Measurements from ENCODE around the gene SRP72.

DNA sequence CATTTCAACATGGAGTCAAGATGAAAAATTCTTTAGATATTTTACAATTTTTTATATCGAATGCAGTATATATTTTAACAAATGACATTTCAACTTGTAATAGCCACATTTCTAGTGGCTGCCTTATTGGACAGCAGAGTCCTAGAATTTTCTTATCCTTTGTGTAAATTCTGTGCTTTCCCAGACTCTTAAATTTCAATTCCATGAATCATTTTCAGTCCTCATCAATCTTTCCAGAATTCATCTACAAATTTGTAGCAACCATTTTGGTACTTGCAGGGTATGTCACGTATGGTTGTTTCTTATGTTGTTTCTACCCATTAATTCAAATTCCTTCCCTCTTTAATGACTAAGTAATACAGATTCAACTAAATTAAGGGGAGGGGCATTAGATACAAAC is 28.7 kb upstream of the SRP72 start:
- TF ChIP-seq POLR2AphosphoS2 (conservative IDR thresholded peaks at IDR 0.05; ENCODE audit: low read length) (no peak), CHD4 (IDR thresholded peaks at IDR 0.05; ENCODE audit: borderline replicate concordance) (no peak), ZC3H11A (IDR thresholded peaks at IDR 0.05) (no peak), RAD21 (conservative IDR thresholded peaks at IDR 0.05 in 1 of 2, IDR thresholded peaks at IDR 0.05 in 1 of 2) (no peak), HOXB13 (CRISPR knock-in tag; IDR thresholded peaks at IDR 0.05; ENCODE audit: low read depth) (no peak), POLR2A (IDR thresholded peaks at IDR 0.05; ENCODE audit: low read length) (no peak), TP53 (CRISPR knock-in tag; IDR thresholded peaks at IDR 0.05) (no peak)
- TF ChIP-seq, protein P1, sequence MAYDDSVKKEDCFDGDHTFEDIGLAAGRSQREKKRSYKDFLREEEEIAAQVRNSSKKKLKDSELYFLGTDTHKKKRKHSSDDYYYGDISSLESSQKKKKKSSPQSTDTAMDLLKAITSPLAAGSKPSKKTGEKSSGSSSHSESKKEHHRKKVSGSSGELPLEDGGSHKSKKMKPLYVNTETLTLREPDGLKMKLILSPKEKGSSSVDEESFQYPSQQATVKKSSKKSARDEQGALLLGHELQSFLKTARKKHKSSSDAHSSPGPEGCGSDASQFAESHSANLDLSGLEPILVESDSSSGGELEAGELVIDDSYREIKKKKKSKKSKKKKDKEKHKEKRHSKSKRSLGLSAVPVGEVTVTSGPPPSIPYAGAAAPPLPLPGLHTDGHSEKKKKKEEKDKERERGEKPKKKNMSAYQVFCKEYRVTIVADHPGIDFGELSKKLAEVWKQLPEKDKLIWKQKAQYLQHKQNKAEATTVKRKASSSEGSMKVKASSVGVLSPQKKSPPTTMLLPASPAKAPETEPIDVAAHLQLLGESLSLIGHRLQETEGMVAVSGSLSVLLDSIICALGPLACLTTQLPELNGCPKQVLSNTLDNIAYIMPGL (CRISPR knock-in tag; IDR thresholded peaks at IDR 0.05; ENCODE audit: borderline replicate concordance) = no peak
- TF ChIP-seq, protein P2, sequence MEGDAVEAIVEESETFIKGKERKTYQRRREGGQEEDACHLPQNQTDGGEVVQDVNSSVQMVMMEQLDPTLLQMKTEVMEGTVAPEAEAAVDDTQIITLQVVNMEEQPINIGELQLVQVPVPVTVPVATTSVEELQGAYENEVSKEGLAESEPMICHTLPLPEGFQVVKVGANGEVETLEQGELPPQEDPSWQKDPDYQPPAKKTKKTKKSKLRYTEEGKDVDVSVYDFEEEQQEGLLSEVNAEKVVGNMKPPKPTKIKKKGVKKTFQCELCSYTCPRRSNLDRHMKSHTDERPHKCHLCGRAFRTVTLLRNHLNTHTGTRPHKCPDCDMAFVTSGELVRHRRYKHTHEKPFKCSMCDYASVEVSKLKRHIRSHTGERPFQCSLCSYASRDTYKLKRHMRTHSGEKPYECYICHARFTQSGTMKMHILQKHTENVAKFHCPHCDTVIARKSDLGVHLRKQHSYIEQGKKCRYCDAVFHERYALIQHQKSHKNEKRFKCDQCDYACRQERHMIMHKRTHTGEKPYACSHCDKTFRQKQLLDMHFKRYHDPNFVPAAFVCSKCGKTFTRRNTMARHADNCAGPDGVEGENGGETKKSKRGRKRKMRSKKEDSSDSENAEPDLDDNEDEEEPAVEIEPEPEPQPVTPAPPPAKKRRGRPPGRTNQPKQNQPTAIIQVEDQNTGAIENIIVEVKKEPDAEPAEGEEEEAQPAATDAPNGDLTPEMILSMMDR (IDR thresholded peaks at IDR 0.05) = no peak
- TF ChIP-seq, protein P3, sequence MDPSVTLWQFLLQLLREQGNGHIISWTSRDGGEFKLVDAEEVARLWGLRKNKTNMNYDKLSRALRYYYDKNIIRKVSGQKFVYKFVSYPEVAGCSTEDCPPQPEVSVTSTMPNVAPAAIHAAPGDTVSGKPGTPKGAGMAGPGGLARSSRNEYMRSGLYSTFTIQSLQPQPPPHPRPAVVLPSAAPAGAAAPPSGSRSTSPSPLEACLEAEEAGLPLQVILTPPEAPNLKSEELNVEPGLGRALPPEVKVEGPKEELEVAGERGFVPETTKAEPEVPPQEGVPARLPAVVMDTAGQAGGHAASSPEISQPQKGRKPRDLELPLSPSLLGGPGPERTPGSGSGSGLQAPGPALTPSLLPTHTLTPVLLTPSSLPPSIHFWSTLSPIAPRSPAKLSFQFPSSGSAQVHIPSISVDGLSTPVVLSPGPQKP (IDR thresholded peaks at IDR 0.05; ENCODE audit: low read depth, low read length) = no peak
- TF ChIP-seq, protein P4, sequence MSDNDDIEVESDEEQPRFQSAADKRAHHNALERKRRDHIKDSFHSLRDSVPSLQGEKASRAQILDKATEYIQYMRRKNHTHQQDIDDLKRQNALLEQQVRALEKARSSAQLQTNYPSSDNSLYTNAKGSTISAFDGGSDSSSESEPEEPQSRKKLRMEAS (IDR thresholded peaks at IDR 0.05) = no peak
- TF ChIP-seq, protein P5, sequence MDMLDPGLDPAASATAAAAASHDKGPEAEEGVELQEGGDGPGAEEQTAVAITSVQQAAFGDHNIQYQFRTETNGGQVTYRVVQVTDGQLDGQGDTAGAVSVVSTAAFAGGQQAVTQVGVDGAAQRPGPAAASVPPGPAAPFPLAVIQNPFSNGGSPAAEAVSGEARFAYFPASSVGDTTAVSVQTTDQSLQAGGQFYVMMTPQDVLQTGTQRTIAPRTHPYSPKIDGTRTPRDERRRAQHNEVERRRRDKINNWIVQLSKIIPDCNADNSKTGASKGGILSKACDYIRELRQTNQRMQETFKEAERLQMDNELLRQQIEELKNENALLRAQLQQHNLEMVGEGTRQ (IDR thresholded peaks at IDR 0.05) = no peak

All from A549 (cell line).